Esophagus muscularis mucosa (tissue), 4 donors: ENCODE measurements around the gene SNX14.

Experiments used
- CTCF ChIP-seq, 3 experiments: fragments of 200-600 bp in 2 of 3; fragments of 450-650 bp in 1 of 3; sonication (generic) in 2 of 3; IDR thresholded peaks; one replicate each; pipeline ENCODE4 v1.5.1; 2017 to 2019; ENCODE audit warnings: antibody characterized with exemption in 3 of 3, mild to moderate bottlenecking in 2 of 3, moderate library complexity in 1 of 3
- EP300 ChIP-seq: sonication (generic); formaldehyde crosslinking; IDR thresholded peaks from one replicate; pipeline ENCODE4 v1.6.1; 2017; ENCODE audit warnings: antibody characterized with exemption
- POLR2A ChIP-seq: fragments of 450-650 bp; IDR thresholded peaks from one replicate; pipeline ENCODE4 v1.6.1; 2017; ENCODE audit warnings: antibody characterized with exemption, moderate library complexity, mild to moderate bottlenecking, low read depth

GRCh38 chr6:85602100-85602499 is 8.4 kb upstream of the SNX14 start:
- TF ChIP-seq CTCF (IDR thresholded peaks at IDR 0.05) (no peak), EP300 (no peak), POLR2A (no peak)
